Stomach (tissue), 4 donors: ENCODE measurements around the gene SRPRA.

Source experiments
- CTCF ChIP-seq, 7 experiments: fragments of 450-650 bp in 4 of 7; fragments of 200-600 bp in 3 of 7; sonication (generic) in 3 of 7; IDR thresholded peaks; one replicate each; pipeline ENCODE4 v1.5.1; 2016 to 2019; ENCODE audit warnings: antibody characterized with exemption in 7 of 7, control low read depth in 2 of 7, mild to moderate bottlenecking in 1 of 7
- POLR2AphosphoS5 ChIP-seq, 3 donors: sonication (generic); formaldehyde crosslinking; IDR thresholded peaks; one replicate each; pipeline ENCODE4 v1.6.1; 2016; ENCODE audit warnings: antibody characterized with exemption in 3 of 3

- TF ChIP-seq CTCF (IDR thresholded peaks at IDR 0.05) (no peak), POLR2AphosphoS5 (IDR thresholded peaks at IDR 0.05) (no peak)
These were observed 37.0 kb upstream of the SRPRA start for GRCh38 chr11:126305699-126306098.
